Peyer's patch (tissue), 4 donors: ENCODE data around the gene APCS. TPM values are rescaled to one million over a fixed set of nuclear protein-coding genes. Genes with fewer than 3 reads are reported as not detected.

Experiments
- DNase-seq, 3 donors: peaks; one replicate each; pipeline ENCODE4 v3.0.0-alpha.2; 2017 to 2019
- H3K27ac ChIP-seq, 4 donors: fragments of 200-600 bp; sonication (generic); one replicate each; pipeline ENCODE4 v1.5.1; 2016 to 2019
- H3K27me3 ChIP-seq, 2 donors: fragments of 200-600 bp; sonication (generic); one replicate each; pipeline ENCODE4 v1.5.1; 2019
- H3K36me3 ChIP-seq, 3 donors: fragments of 200-600 bp; sonication (generic); one replicate each; pipeline ENCODE4 v1.5.1; 2016 to 2019
- H3K4me1 ChIP-seq, 4 donors: fragments of 200-600 bp; sonication (generic); one replicate each; pipeline ENCODE4 v1.5.1; 2016 to 2019
- H3K4me3 ChIP-seq, 4 donors: fragments of 200-600 bp; sonication (generic); 1 replicate in 3 of 4; 2 replicates in 1 of 4; pipeline ENCODE4 v1.5.1; 2016 to 2019; ENCODE audit warnings: mild to moderate bottlenecking in 1 of 4
- H3K9me3 ChIP-seq, 4 donors: fragments of 200-600 bp; sonication (generic); one replicate each; pipeline ENCODE4 v1.5.1; 2016 to 2019; ENCODE audit warnings: mild to moderate bottlenecking in 1 of 4
- POLR2A ChIP-seq, 2 donors: fragments of 450-650 bp; IDR thresholded peaks; one replicate each; pipeline ENCODE4 v1.5.1; 2017; ENCODE audit warnings: antibody characterized with exemption in 2 of 2, mild to moderate bottlenecking in 2 of 2, moderate library complexity in 2 of 2
- total RNA-seq, 4 donors: library from RNA; depleted of rRNA; stranded (reverse); fragments of >200 nt; gene quantifications; one replicate each; pipeline ENCODE4 v1.1.0, GENCODE V29; 2016
- TF ChIP-seq, protein P1 (sequence below), 6 experiments: fragments of 450-650 bp in 4 of 6; fragments of 200-600 bp in 2 of 6; sonication (generic) in 1 of 6; IDR thresholded peaks; one replicate each; pipeline ENCODE4 v1.5.1; 2017 to 2019; ENCODE audit warnings: antibody characterized with exemption in 6 of 6, mild to moderate bottlenecking in 3 of 6, moderate library complexity in 1 of 6

The APCS gene
- total RNA-seq, 4 donors from 2014 or later, result not detected

DNA sequence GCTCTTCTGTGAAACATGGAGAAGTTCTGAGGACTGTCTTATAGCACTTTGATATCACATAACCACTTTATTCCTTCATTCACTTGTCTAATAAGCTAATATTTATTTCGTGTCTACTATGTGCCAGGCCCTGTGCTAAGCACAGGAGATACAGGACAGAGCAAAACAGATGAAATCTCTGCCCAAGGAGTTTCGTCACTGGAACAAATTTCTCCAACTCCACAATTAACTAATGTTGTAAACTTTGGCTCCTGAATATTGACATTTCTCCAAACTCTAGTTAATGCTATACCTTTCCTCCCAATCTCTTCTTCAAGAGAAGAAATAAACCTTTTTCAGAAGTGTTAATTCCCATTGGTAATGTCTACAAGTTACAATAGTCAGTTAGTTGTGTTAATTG, 27.0 kb upstream of the APCS start:
- Histone ChIP-seq H3K27ac (no peak overlapping the region), H3K9me3 (no peaks in the 10 kb centered on the region), H3K4me3 (no peak overlapping the region), H3K36me3 (no peaks in the 10 kb centered on the region), H3K4me1 (no peaks in the 10 kb centered on the region), H3K27me3 (no peaks in the 10 kb centered on the region)
- DNase-seq, result no peak
- TF ChIP-seq, protein P1, sequence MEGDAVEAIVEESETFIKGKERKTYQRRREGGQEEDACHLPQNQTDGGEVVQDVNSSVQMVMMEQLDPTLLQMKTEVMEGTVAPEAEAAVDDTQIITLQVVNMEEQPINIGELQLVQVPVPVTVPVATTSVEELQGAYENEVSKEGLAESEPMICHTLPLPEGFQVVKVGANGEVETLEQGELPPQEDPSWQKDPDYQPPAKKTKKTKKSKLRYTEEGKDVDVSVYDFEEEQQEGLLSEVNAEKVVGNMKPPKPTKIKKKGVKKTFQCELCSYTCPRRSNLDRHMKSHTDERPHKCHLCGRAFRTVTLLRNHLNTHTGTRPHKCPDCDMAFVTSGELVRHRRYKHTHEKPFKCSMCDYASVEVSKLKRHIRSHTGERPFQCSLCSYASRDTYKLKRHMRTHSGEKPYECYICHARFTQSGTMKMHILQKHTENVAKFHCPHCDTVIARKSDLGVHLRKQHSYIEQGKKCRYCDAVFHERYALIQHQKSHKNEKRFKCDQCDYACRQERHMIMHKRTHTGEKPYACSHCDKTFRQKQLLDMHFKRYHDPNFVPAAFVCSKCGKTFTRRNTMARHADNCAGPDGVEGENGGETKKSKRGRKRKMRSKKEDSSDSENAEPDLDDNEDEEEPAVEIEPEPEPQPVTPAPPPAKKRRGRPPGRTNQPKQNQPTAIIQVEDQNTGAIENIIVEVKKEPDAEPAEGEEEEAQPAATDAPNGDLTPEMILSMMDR (IDR thresholded peaks at IDR 0.05), result no peak

DNA sequence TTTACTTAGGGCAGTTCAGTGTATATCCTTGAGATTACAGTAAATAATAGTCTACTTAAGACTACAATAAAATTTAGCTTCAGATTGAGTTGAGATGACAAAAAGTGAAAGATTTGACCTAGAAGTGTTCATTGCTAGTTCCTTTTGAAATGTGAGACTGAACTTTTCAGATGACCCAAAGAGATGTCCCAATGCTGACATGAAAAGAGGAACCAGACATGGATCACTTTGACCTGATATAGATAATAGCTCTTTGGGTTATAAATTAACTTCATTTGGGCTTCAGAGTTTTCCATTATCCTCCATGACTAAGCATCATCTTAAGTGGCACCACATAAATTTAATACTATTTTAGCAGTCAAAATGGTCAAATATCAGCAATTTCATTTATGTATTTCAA, 26.1 kb upstream of the APCS start:
- H3K9me3 ChIP-seq, result no peaks in the 10 kb centered on the region
- H3K4me1 ChIP-seq, result no peaks in the 10 kb centered on the region
- H3K27ac ChIP-seq, result no peak overlapping the region
- H3K4me3 ChIP-seq, result no peak overlapping the region
- TF ChIP-seq POLR2A (IDR thresholded peaks at IDR 0.05), result no peak
- TF ChIP-seq, protein P1 (IDR thresholded peaks at IDR 0.05), result no peak
- no peak for DNase-seq
- H3K36me3 ChIP-seq, result no peaks in the 10 kb centered on the region
- H3K27me3 ChIP-seq, result no peaks in the 10 kb centered on the region

DNA sequence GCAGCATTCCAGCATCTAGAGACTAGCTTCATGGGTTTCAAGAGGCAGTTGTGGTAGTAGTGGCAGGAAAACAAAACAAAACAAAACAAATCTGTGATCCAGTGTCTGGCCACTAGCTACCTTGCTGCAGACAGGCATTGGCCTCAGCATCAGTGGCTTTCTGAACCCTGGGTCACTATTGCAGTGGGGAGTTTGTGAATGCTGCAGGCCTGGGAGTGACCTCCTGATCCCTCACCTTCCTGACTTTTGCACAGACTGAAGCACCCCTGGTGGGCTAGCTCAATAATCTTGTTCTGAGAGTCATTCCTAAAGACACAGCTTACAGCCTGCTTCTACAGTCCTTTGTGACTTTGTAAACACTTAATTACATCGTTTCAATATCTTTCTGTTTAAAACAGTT, 24.9 kb upstream of the APCS start:
- DNase-seq, result no peak
- H3K9me3 ChIP-seq, result no peaks in the 10 kb centered on the region
- no peaks in the 10 kb centered on the region for H3K36me3 ChIP-seq
- H3K27me3 ChIP-seq, result no peaks in the 10 kb centered on the region
- H3K4me3 ChIP-seq, result no peak overlapping the region
- no peaks in the 10 kb centered on the region for H3K4me1 ChIP-seq
- TF ChIP-seq POLR2A (IDR thresholded peaks at IDR 0.05), result no peak
- TF ChIP-seq, protein P1 (IDR thresholded peaks at IDR 0.05), result no peak
- no peak overlapping the region for H3K27ac ChIP-seq

DNA sequence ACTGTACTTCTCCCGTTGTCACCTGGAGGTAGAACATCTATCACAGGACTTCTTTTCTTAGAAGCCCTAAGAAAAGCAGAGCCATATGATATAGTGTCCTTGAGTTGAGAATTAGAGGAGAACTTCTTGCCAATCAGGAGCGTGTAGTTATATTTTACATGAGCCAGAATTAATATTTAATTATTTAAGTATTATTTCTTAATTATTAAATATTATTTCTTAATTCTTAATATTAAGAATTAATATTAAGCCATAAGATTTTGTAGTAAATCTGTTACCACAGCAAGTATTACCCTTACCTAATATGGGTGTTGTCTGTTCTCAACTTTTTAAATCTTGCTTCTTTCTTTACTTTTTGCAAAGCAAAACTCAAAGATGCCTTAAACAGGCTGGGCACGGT, 10.2 kb upstream of the APCS start:
- Histone ChIP-seq H3K27ac (no peak overlapping the region), H3K4me3 (no peak overlapping the region), H3K4me1 (no peaks in the 10 kb centered on the region), H3K27me3 (no peaks in the 10 kb centered on the region), H3K9me3 (no peaks in the 10 kb centered on the region), H3K36me3 (no peaks in the 10 kb centered on the region)
- DNase-seq, result no peak
- TF ChIP-seq, protein P1 (IDR thresholded peaks at IDR 0.05), result no peak
- no peak for TF ChIP-seq POLR2A (IDR thresholded peaks at IDR 0.05)

DNA sequence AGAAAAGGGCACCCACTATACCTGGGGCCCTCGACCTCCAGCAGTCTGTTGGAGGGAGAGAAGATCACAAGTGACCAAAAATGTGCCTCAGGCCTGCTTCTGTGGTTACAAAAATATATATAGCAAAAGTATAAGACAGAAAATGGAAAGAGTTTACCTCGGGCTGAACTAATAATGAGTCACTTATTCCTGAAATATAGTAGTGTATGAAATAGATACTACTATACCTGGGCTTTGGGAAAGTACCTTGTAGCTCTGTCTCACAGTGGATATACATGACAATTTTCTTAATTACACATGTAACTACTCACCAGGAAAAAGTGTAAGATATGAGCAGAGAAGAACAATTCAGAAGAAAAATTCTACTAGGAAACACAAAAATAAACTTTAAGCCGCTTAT, 7.3 kb upstream of the APCS start:
- no peaks in the 10 kb centered on the region for H3K36me3 ChIP-seq

More for the DNA sequence above, 7.3 kb upstream of the APCS start:
- Histone ChIP-seq H3K27ac (no peak overlapping the region), H3K9me3 (no peaks in the 10 kb centered on the region), H3K4me3 (no peak overlapping the region), H3K27me3 (no peaks in the 10 kb centered on the region), H3K4me1 (no peaks in the 10 kb centered on the region)
- DNase-seq, result no peak
- no peak for TF ChIP-seq POLR2A (IDR thresholded peaks at IDR 0.05)
- TF ChIP-seq, protein P1 (IDR thresholded peaks at IDR 0.05), result no peak
